GM12878 (cell line): ENCODE data around the gene ERP27. TPM values are rescaled to one million over a fixed set of nuclear protein-coding genes. Genes with fewer than 3 reads are reported as not detected.

Experiments used
- ATAC-seq: fragments of 200-7000 bp; cut with Tn5 transposase; 3 replicates; pipeline ENCODE4 v1.9.1; 2020; ENCODE audit warnings: mild to moderate bottlenecking, moderate library complexity
- BruUV-seq: library from RNA; stranded (reverse); fragments of 400-500 nt; replicated peaks from 2 replicates; lab custom pipeline; 2021; lab: Mats Ljungman, UMichigan
- CTCF ChIA-PET: fragments of 300-600 bp; sonication (Branson Sonifier 250); formaldehyde crosslinking; extraction: SDS; loops from one replicate; lab custom pipeline; 2021; ENCODE audit warnings: inconsistent platforms; lab: Yijun Ruan, JAX
- POLR2A ChIA-PET: fragments of 350-600 bp; formaldehyde crosslinking; extraction: SDS; loops from one replicate; lab custom pipeline; 2021; ENCODE audit warnings: inconsistent platforms; lab: Charles Lee
- RAD21 ChIA-PET: fragments of 300-600 bp; sonication (Branson Sonifier 250); formaldehyde crosslinking; loops from one replicate; lab custom pipeline; 2023; ENCODE audit warnings: antibody characterized with exemption; ENCODE audit not compliant: unreplicated experiment; lab: Charles Lee
- SMC1A ChIA-PET: fragments of 300-600 bp; sonication (Branson Sonifier 250); formaldehyde crosslinking; loops from one replicate; lab custom pipeline; 2023; ENCODE audit not compliant: unreplicated experiment, uncharacterized antibody; lab: Charles Lee
- DNase-seq: peaks from one replicate; pipeline ENCODE4 v3.0.0-alpha.2; 2011; ENCODE audit warnings: low read depth, low spot score
- FAIRE-seq: peaks from 3 replicates; lab custom pipeline; 2011; peaks lifted over from hg19 to GRCh38; lab: Jason Lieb, UNC
- H2AFZ ChIP-seq: 2 replicates; pipeline ENCODE4 v1.6.0; 2011; ENCODE audit warnings: low read depth, low read length, control low read depth; ENCODE audit not compliant: control insufficient read depth
- H3K27ac ChIP-seq: 2 replicates; pipeline ENCODE4 v1.5.1; 2011; ENCODE audit warnings: control low read depth; ENCODE audit not compliant: control insufficient read depth, insufficient read depth
- H3K27me3 ChIP-seq, 2 experiments: replicated peaks in 1 of 2; 2 replicates each; pipeline versions ENCODE4 v1.6.0 to v1.6.1; 2011; ENCODE audit warnings: low read length in 1 of 2; ENCODE audit not compliant: control insufficient read depth in 2 of 2, insufficient read depth in 2 of 2
- H3K36me3 ChIP-seq, 2 experiments: 2 replicates each; pipeline ENCODE4 v1.5.1; 2011; ENCODE audit warnings: low read length in 1 of 2; ENCODE audit not compliant: control insufficient read depth in 2 of 2, insufficient read depth in 2 of 2
- H3K4me1 ChIP-seq: 2 replicates; pipeline ENCODE4 v1.6.1; 2011; ENCODE audit warnings: mild to moderate bottlenecking, low read length, moderate library complexity, mixed read lengths; ENCODE audit not compliant: control insufficient read depth, insufficient read depth
- H3K4me2 ChIP-seq: 2 replicates; pipeline ENCODE4 v1.6.0; 2011; ENCODE audit warnings: control low read depth; ENCODE audit not compliant: control insufficient read depth, insufficient read depth
- H3K4me3 ChIP-seq: fragments of 200-600 bp; sonication (generic); 2 replicates; pipeline ENCODE4 v1.5.1; 2016
- H3K79me2 ChIP-seq: 2 replicates; pipeline ENCODE4 v1.6.0; 2011; ENCODE audit warnings: low read length; ENCODE audit not compliant: control insufficient read depth, insufficient read depth
- H3K9ac ChIP-seq: 2 replicates; pipeline ENCODE4 v1.8.0; 2011; ENCODE audit warnings: low read length, control low read depth, mixed read lengths; ENCODE audit not compliant: control insufficient read depth, insufficient read depth
- H3K9me3 ChIP-seq: replicated peaks from 3 replicates; pipeline ENCODE4 v1.5.1; 2011; ENCODE audit warnings: mild to moderate bottlenecking, low read length; ENCODE audit not compliant: control insufficient read depth, insufficient read depth
- H4K20me1 ChIP-seq: 2 replicates; pipeline ENCODE4 v1.6.0; 2011; ENCODE audit not compliant: control insufficient read depth, insufficient read depth
- BACH1 ChIP-seq: fragments of 450-650 bp; IDR thresholded peaks from 2 replicates; pipeline ENCODE4 v1.6.1; 2017; ENCODE audit warnings: mild to moderate bottlenecking, borderline replicate concordance
- CHD2 ChIP-seq: IDR thresholded peaks from 2 replicates; pipeline ENCODE4 v1.6.1; 2011; ENCODE audit warnings: low read depth, low read length, improper control_type of control experiment, borderline replicate concordance
- GABPA ChIP-seq: IDR thresholded peaks from 2 replicates; pipeline ENCODE4 v1.6.1; 2014; ENCODE audit warnings: antibody characterized with exemption, low read depth, mild to moderate bottlenecking, inconsistent platforms
- HSF1 ChIP-seq: fragments of 150-350 bp; IDR thresholded peaks from 2 replicates; pipeline ENCODE4 v1.6.1; 2014; ENCODE audit warnings: mild to moderate bottlenecking, low read depth, low read length
- NRF1 ChIP-seq: conservative IDR thresholded peaks from 2 replicates; pipeline ENCODE4 v1.6.1; 2011; ENCODE audit warnings: mild to moderate bottlenecking, low read depth, low read length, improper control_type of control experiment
- RELB ChIP-seq: fragments of 450-650 bp; IDR thresholded peaks from 2 replicates; pipeline ENCODE4 v1.6.1; 2017; ENCODE audit warnings: low read depth, mild to moderate bottlenecking, moderate library complexity
- ZNF384 ChIP-seq: IDR thresholded peaks from 2 replicates; pipeline ENCODE4 v1.6.1; 2012; ENCODE audit warnings: low read depth, mild to moderate bottlenecking, low read length, improper control_type of control experiment, borderline replicate concordance
- ZNF622 ChIP-seq: fragments of 450-650 bp; IDR thresholded peaks from 2 replicates; pipeline ENCODE4 v1.6.1; 2017; ENCODE audit warnings: mild to moderate bottlenecking, inconsistent platforms
- WGBS: methylation state at CpG from one replicate; pipeline ENCODE4 v1.1.6; 2016; ENCODE audit warnings: low lambda C conversion rate; ENCODE audit not compliant: insufficient replicate concordance, insufficient coverage; ENCODE audit errors: missing lambda C conversion rate; 5-methylcytosine and 5-hydroxymethylcytosine counted together
- in situ Hi-C: fragments of 300-500 bp; cut with MboI; formaldehyde crosslinking; loops from 9 replicates; pipeline ENCODE4 v1.14.3; 2018; ENCODE audit warnings: mixed read lengths
- intact Hi-C: fragments of 100-400 bp; cut with micrococcal nuclease; formaldehyde crosslinking; loops from one replicate; pipeline ENCODE4 v1.14.2; 2022; ENCODE audit not compliant: unreplicated experiment
- polyA plus RNA-seq, 11 experiments: library from polyadenylated mRNA; depleted of rRNA in 4 of 11; unstranded in 6 of 11; stranded (reverse) in 5 of 11; fragments of >200 nt; fragmentation: Nextera tagmentation in 4 of 11; fragmentation: Illumina TruSeq in 1 of 11; extraction: Ambion mirVana in 4 of 11; extraction: Trizol in 1 of 11; gene quantifications; 1 replicate in 1 of 11; 2 replicates in 10 of 11; pipeline versions ENCODE4 v1.2.1 to v1.2.3, GENCODE V29; 2011 to 2016; ENCODE audit warnings: inconsistent platforms in 2 of 11, missing spikeins in 2 of 11, low read depth in 1 of 11
- total RNA-seq, 4 experiments: library from RNA; depleted of rRNA in 3 of 4; stranded (reverse); fragments of >200 nt in 3 of 4; fragmentation: Illumina TruSeq in 1 of 4; extraction: Trizol in 1 of 4; gene quantifications; 2 replicates each; pipeline versions ENCODE4 v1.2.1 to v1.2.3, GENCODE V29; 2013 to 2021
- TF ChIP-seq, protein P1 (sequence below): IDR thresholded peaks from 2 replicates; pipeline ENCODE4 v1.6.1; 2012; ENCODE audit warnings: mild to moderate bottlenecking, low read depth, low read length

The ERP27 gene
- total and polyA plus RNA-seq, 10 of the 15 experiments (the other 5 are each of a cell fraction or from before 2014, with no cell fraction given) = 0.91 to 2.4 (median 1.4) TPM

DNA sequence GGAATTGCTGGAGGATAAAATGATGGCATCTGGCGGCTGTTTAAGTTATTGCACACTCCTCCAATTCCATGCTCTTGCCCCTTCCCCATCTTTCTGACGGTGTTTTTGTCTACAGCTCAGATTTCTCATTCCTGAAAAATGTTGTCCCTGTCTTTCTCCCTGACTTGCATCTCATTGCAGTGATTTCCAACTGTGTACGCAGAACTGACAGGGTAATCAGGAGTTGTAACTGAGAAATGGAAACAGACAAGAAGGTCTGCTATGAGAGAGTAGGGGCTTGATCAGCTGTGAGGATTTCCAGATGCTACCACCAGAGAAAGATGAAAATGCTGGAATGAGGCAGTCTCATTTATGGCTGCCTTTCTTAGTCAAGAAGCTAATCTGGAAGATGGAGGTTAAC, 1.3 kb downstream of the ERP27 start:
- intact Hi-C loops = loop anchor here (1.0 to 5.0 kb wide), 2 partner anchors 58 to 90 kb away; no protein-coding TSS in a partner anchor
- no peak overlapping the region for H2AFZ ChIP-seq
- no peak overlapping the region for H3K4me3 ChIP-seq
- POLR2A ChIA-PET = no interaction called here
- peaks cover 2 to 4% of the 10 kb centered on the region in 2 experiments for H3K36me3 ChIP-seq
- no peak for DNase-seq
- in situ Hi-C loops = no loop called here
- no peak for ATAC-seq
- no TSS peak for BruUV-seq
- RAD21 ChIA-PET = interaction anchor here (1.5 to 3.0 kb wide), 3 partner anchors 46 to 89 kb away, joined by 3 to 17 read pairs (median 3); no protein-coding TSS in a partner anchor
- H3K27me3 ChIP-seq = no peaks in the 10 kb centered on the region
- no peak overlapping the region for H3K27ac ChIP-seq
- no peak for FAIRE-seq
- CTCF ChIA-PET = interaction anchor here (0.7 to 5.2 kb wide), 9 partner anchors 9 to 340 kb away, joined by 3 to 27 read pairs (median 6); no protein-coding TSS in a partner anchor
- H4K20me1 ChIP-seq = no peaks in the 10 kb centered on the region
- no peaks in the 10 kb centered on the region; the same call in 1 of the 2 replicates for H3K4me1 ChIP-seq
- no peaks in the 10 kb centered on the region for H3K79me2 ChIP-seq
- 97% methylated on average over 3 of the region's 3 CpGs for WGBS
- TF ChIP-seq RELB (no peak), NRF1 (no peak), CHD2 (no peak), GABPA (no peak), HSF1 (no peak), ZNF622 (no peak), BACH1 (no peak), ZNF384 (no peak)
- TF ChIP-seq, protein P1, sequence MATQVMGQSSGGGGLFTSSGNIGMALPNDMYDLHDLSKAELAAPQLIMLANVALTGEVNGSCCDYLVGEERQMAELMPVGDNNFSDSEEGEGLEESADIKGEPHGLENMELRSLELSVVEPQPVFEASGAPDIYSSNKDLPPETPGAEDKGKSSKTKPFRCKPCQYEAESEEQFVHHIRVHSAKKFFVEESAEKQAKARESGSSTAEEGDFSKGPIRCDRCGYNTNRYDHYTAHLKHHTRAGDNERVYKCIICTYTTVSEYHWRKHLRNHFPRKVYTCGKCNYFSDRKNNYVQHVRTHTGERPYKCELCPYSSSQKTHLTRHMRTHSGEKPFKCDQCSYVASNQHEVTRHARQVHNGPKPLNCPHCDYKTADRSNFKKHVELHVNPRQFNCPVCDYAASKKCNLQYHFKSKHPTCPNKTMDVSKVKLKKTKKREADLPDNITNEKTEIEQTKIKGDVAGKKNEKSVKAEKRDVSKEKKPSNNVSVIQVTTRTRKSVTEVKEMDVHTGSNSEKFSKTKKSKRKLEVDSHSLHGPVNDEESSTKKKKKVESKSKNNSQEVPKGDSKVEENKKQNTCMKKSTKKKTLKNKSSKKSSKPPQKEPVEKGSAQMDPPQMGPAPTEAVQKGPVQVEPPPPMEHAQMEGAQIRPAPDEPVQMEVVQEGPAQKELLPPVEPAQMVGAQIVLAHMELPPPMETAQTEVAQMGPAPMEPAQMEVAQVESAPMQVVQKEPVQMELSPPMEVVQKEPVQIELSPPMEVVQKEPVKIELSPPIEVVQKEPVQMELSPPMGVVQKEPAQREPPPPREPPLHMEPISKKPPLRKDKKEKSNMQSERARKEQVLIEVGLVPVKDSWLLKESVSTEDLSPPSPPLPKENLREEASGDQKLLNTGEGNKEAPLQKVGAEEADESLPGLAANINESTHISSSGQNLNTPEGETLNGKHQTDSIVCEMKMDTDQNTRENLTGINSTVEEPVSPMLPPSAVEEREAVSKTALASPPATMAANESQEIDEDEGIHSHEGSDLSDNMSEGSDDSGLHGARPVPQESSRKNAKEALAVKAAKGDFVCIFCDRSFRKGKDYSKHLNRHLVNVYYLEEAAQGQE = no peak
- no peak overlapping the region for H3K4me2 ChIP-seq
- SMC1A ChIA-PET = interaction anchor here (0.8 to 5.0 kb wide), 8 partner anchors 9 to 91 kb away, joined by 3 to 35 read pairs (median 4); no protein-coding TSS in a partner anchor
- no peak overlapping the region for H3K9ac ChIP-seq
- no peaks in the 10 kb centered on the region for H3K9me3 ChIP-seq
